Activated CD4-positive, alpha-beta T cell treated with anti-CD3 and anti-CD28 coated beads for 1 hour (primary cell): Measurements from ENCODE around the gene CSNK1G1.
"Not testable (repeated sequence)": the region's sequence is repeated elsewhere in the genome, so short reads cannot be mapped to it uniquely, and the experiment has no call there.

Experiments
- DNase-seq: peaks from one replicate; pipeline ENCODE4 v3.0.0-alpha.2; 2020

CSNK1G1 gene

GRCh38 chr15:64122936-64123351 is 233.0 kb downstream of the CSNK1G1 start:
- DNase-seq = no peak

GRCh38 chr15:64122444-64122843 is 233.5 kb downstream of the CSNK1G1 start:
- no peak for DNase-seq

- no peak for DNase-seq
These were observed 234.4 kb downstream of the CSNK1G1 start for GRCh38 chr15:64121614-64122013.

GRCh38 chr15:64120322-64120721 is 235.7 kb downstream of the CSNK1G1 start:
- DNase-seq = not testable (repeated sequence)

GRCh38 chr15:64117759-64118487 is 238.1 kb downstream of the CSNK1G1 start:
- DNase-seq = no peak
